Heart left ventricle (tissue), 13 donors: ENCODE data around the gene LHX4.

Experiments used
- CTCF ChIP-seq, 12 donors: fragments of 200-600 bp; sonication (generic) in 4 of 12; IDR thresholded peaks; one replicate each; pipeline versions ENCODE4 v1.5.0 to v1.8.0; 2018 to 2022; ENCODE audit warnings: antibody characterized with exemption in 12 of 12, mild to moderate bottlenecking in 5 of 12
- POLR2A ChIP-seq, 2 donors: fragments of 450-650 bp; IDR thresholded peaks; one replicate each; pipeline ENCODE4 v1.6.1; 2017; ENCODE audit warnings: antibody characterized with exemption in 2 of 2, mild to moderate bottlenecking in 2 of 2, moderate library complexity in 2 of 2
- donor health status: ischemic (EF 13 %, LVEDD 7.1; RV severe dilation, severe dysfunction).
- donor health status: DM: no; HTN: yes; CAD: no.
- donor health status: DM: no; HTN: no; CAD: no.
- donor health status: ischemic (EF 25% LVEDD 6.9; RV normal size, moderate dysfunction).
- donor health status: ischemic (EF 25% LVEDD 5.7; RV mildly dilated, moderate dysfunction).
- donor health status: ischemic (EF 35%, LVEDD 5.7; RV mildly dilated, moderate dysfunction).
- donor health status: nonischemic (EF 11% LVEDD 7.7; RV severe dilation, severe dysfunction).
- donor health status: DM: yes; HTN: yes; CAD: no.
- donor health status: PGD.
- donor health status: ischemic (EF 29% LVEDD 5.4; RV normal size, mild dysfunction).
- donor health status: nonischemic (EF 23%, LVEDD 6.1; RV moderate dilation, normal function).

- TF ChIP-seq POLR2A (IDR thresholded peaks at IDR 0.05), result no peak
- no peak for TF ChIP-seq CTCF (IDR thresholded peaks at IDR 0.05)
Observed at GRCh38 chr1:180190091-180190490, 40.0 kb upstream of the LHX4 start.
